Suprapubic skin (tissue), 4 donors: ENCODE results near the gene MED8. TPM values are rescaled to one million over a fixed set of nuclear protein-coding genes. Genes with fewer than 3 reads are reported as not detected.
"Not testable (repeated sequence)": the region's sequence is repeated elsewhere in the genome, so short reads cannot be mapped to it uniquely, and the experiment has no call there.

ENCODE experiments used
- DNase-seq, 2 donors: peaks; one replicate each; pipeline ENCODE4 v3.0.0-alpha.2; 2019; ENCODE audit warnings: low spot score in 2 of 2
- H3K27ac ChIP-seq: fragments of 200-600 bp; sonication (generic); one replicate; pipeline ENCODE4 v1.5.1; 2019
- H3K27me3 ChIP-seq: fragments of 200-600 bp; sonication (generic); one replicate; pipeline ENCODE4 v1.5.1; 2019
- H3K36me3 ChIP-seq: fragments of 200-600 bp; sonication (generic); one replicate; pipeline ENCODE4 v1.5.1; 2019
- H3K4me1 ChIP-seq: fragments of 200-600 bp; sonication (generic); one replicate; pipeline ENCODE4 v1.5.1; 2019
- H3K4me3 ChIP-seq: fragments of 200-600 bp; sonication (generic); one replicate; pipeline ENCODE4 v1.5.1; 2019; ENCODE audit warnings: mild to moderate bottlenecking
- H3K9me3 ChIP-seq: fragments of 200-600 bp; sonication (generic); one replicate; pipeline ENCODE4 v1.5.1; 2019
- CTCF ChIP-seq, 2 donors: fragments of 200-600 bp in 1 of 2; fragments of 450-650 bp in 1 of 2; sonication (generic) in 1 of 2; IDR thresholded peaks; one replicate each; pipeline ENCODE4 v1.5.1; 2016 to 2019; ENCODE audit warnings: antibody characterized with exemption in 2 of 2, mild to moderate bottlenecking in 1 of 2, moderate library complexity in 1 of 2
- EP300 ChIP-seq: sonication (generic); formaldehyde crosslinking; IDR thresholded peaks from one replicate; pipeline ENCODE4 v1.6.1; 2017; ENCODE audit warnings: antibody characterized with exemption
- POLR2A ChIP-seq, 2 donors: fragments of 450-650 bp; IDR thresholded peaks; one replicate each; pipeline ENCODE4 v1.6.1; 2017; ENCODE audit warnings: antibody characterized with exemption in 2 of 2, mild to moderate bottlenecking in 2 of 2, moderate library complexity in 2 of 2
- POLR2AphosphoS5 ChIP-seq, 3 donors: sonication (generic); formaldehyde crosslinking; IDR thresholded peaks; one replicate each; pipeline ENCODE4 v1.6.1; 2017; ENCODE audit warnings: antibody characterized with exemption in 3 of 3
- WGBS: methylation state at CpG from one replicate; pipeline ENCODE4 v1.1.5; 2018; 5-methylcytosine and 5-hydroxymethylcytosine counted together
- total RNA-seq, 4 donors: library from RNA; depleted of rRNA; stranded (reverse); fragments of >200 nt; gene quantifications; one replicate each; pipeline ENCODE4 v1.1.0, GENCODE V29; 2016

MED8 gene
- total RNA-seq, 4 donors from 2014 or later = 26.8 to 43.2 (median 40.3) TPM

GRCh38 chr1:43415901-43416300 is 26.3 kb upstream of the MED8 start:
- peaks cover 64% of the 10 kb centered on the region for H3K36me3 ChIP-seq

DNA sequence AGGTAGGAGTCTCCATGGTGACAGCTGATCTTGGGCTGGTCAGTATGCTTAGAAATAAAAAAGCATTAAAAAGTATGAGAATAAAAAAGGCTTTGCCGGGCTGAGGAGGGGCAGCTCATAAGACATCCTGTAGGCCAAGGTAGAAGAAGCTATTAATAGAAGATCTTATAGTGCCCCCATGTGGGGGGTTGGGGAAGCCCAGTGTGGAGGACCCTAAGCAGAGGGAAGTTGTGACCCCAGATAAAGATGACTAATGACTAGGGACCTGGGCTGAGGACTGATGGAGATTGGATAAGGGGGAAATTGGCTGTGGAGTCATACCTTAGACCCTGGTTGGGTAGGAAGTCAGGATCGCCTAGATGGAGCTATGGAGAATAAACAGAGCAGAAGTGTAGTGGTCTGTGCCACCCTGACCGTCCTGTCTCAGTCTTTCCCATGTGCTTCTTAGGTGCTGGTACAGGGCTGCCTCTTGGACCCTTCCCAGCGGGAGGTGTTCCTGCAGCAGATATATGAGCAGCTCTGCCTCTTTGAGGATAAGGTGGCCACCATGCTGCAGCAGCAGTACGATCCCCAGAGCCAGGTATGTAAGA is 25.1 kb upstream of the MED8 start:
- Histone ChIP-seq H3K27ac (no peak overlapping the region), H3K9me3 (no peaks in the 10 kb centered on the region), H3K27me3 (no peaks in the 10 kb centered on the region), H3K36me3 (peaks cover 57% of the 10 kb centered on the region), H3K4me1 (no peaks in the 10 kb centered on the region), H3K4me3 (no peak overlapping the region)
- no peak for DNase-seq
- 83% methylated on average over 5 of the region's 5 CpGs for WGBS
- TF ChIP-seq CTCF (IDR thresholded peaks at IDR 0.05) (peak; percentile 38 to 42), POLR2AphosphoS5 (IDR thresholded peaks at IDR 0.05) (no peak)

More at GRCh38 chr1:43415901-43416300, 26.3 kb upstream of the MED8 start:
- Histone ChIP-seq H3K9me3 (no peaks in the 10 kb centered on the region), H3K4me3 (no peak overlapping the region), H3K4me1 (no peaks in the 10 kb centered on the region), H3K27ac (no peak overlapping the region), H3K27me3 (no peaks in the 10 kb centered on the region)
- TF ChIP-seq POLR2AphosphoS5 (IDR thresholded peaks at IDR 0.05) = no peak
- TF ChIP-seq POLR2A (IDR thresholded peaks at IDR 0.05) = no peak
- no peak for TF ChIP-seq CTCF (IDR thresholded peaks at IDR 0.05)
- TF ChIP-seq EP300 = no peak
- DNase-seq = no peak
- WGBS = 79% methylated on average over 5 of the region's 5 CpGs

DNA sequence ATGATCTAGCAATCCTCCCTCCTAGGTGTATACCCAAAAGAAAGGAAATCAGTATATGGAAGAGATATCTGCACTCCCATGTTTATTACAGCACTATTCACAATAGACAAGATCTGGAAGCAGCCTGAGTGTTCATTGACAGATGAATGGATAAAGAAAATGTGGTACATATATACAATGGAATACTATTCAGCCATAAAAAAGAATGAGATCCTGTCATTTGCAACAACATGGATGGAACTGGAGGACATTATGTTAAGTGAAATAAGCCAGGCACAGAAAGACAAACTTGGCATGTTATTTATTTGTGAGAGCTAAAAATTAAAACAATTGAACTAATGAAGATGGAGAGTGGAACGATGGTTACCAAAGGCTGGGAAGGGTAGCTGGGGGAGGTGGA is 23.8 kb upstream of the MED8 start:
- not testable (repeated sequence) for H3K4me3 ChIP-seq, H3K27ac ChIP-seq, H3K4me1 ChIP-seq, H3K27me3 ChIP-seq, H3K9me3 ChIP-seq, DNase-seq
- 100% methylated on average over 1 of the region's 1 CpG for WGBS
- peaks cover 54% of the 10 kb centered on the region for H3K36me3 ChIP-seq

DNA sequence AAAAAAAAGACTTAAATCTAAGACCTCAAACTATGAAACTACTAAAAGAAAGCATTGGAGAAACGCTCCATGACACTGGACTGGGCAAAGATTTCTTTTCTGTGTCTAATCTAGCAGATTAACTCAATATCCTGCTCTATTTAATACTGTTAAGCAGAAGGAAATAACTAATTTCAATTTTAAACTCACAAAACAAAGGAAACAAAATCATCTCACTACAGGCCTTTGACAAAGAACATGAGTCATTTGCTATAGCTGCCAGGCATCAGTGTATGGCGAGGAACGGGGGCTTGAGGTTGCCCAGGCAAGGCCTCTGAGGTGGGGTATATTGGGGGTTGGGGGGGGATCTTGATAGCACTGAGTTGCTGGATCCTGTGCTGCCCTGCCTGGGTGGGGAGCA is 21.0 kb upstream of the MED8 start:
- Histone ChIP-seq H3K4me3 (no peak overlapping the region), H3K27ac (no peak overlapping the region), H3K27me3 (no peaks in the 10 kb centered on the region), H3K4me1 (no peaks in the 10 kb centered on the region), H3K36me3 (peaks cover 51% of the 10 kb centered on the region), H3K9me3 (no peaks in the 10 kb centered on the region)
- no peak for TF ChIP-seq EP300
- no peak for DNase-seq
- 95% methylated on average over 3 of the region's 3 CpGs for WGBS

GRCh38 chr1:43405876-43406234 is 16.3 kb upstream of the MED8 start:
- no peaks in the 10 kb centered on the region for H3K9me3 ChIP-seq
- H3K36me3 ChIP-seq = peaks cover 67% of the 10 kb centered on the region
- 78% methylated on average over 2 of the region's 2 CpGs for WGBS
- H3K27me3 ChIP-seq = no peaks in the 10 kb centered on the region
- no peak for DNase-seq
- no peaks in the 10 kb centered on the region for H3K4me1 ChIP-seq
- no peak overlapping the region for H3K27ac ChIP-seq
- TF ChIP-seq POLR2AphosphoS5 (IDR thresholded peaks at IDR 0.05) (no peak), CTCF (IDR thresholded peaks at IDR 0.05) (no peak), POLR2A (IDR thresholded peaks at IDR 0.05) (no peak), EP300 (no peak)
- H3K4me3 ChIP-seq = no peak overlapping the region

DNA sequence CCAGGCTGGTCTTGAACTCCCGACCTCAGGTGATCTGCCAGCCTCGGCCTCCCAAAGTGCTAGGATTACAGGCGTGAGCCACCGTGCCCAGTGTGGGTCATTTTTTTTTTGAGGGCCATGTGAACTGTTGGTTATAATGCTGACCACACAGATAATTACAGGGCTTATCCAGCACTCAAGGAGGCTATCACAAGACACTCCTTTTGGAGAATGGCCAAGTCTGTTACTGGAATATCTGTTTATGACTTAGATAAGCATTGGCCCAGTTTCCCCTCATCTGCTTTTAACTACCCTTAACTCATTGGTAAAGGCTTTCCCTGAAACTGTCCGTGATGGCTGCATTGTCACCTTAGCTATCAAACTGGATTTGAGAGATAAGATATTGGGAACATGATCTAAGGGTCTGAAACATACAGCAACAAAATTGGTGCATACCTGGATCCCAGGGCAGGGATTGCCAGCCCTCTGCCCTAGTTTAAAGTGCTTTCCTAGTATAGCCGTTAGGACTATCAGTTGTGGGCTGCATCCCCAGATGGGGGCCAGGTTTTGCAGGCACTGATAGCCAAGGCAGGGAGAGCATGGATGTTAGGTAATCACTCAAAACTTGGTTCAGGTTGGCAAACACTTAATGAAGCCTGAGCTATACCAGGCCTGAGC is 15.7 kb upstream of the MED8 start:
- H3K36me3 ChIP-seq = peaks cover 63% of the 10 kb centered on the region
- WGBS = 88% methylated on average over 6 of the region's 6 CpGs
- TF ChIP-seq POLR2A (IDR thresholded peaks at IDR 0.05) = no peak
- no peak for TF ChIP-seq CTCF (IDR thresholded peaks at IDR 0.05)

More for the DNA sequence above, 15.7 kb upstream of the MED8 start:
- DNase-seq = no peak
- Histone ChIP-seq H3K4me1 (no peaks in the 10 kb centered on the region), H3K27ac (no peak overlapping the region), H3K27me3 (no peaks in the 10 kb centered on the region), H3K4me3 (no peak overlapping the region), H3K9me3 (no peaks in the 10 kb centered on the region)
